Measurements from ENCODE around the gene ZNF821. TPM values are rescaled to one million over a fixed set of nuclear protein-coding genes. Genes with fewer than 3 reads are reported as not detected.
"Not testable (repeated sequence)": the region's sequence is repeated elsewhere in the genome, so short reads cannot be mapped to it uniquely, and the experiment has no call there.

The ZNF821 gene
- total and polyA plus RNA-seq, 2 donors, result 7.8 to 9.4 TPM

DNA sequence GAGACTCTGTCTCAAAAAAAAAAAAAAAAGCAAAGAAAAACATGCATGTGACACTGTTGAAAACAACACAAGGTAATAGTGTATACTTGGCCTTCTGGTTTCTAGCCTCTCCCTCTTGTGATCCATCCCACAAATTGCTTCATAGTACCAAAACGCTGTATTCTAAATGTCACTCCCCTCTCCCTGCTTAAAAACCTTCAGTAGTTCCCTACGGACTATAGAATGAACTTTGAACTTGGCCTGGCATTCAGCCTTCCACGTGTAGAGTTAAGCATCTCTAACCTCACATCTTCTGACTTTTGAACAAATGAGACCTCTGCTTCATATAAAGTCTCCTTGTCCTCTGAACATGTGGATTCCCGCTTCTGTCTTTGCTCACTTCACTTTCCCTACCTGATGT is 5.1 kb downstream of the ZNF821 start:
- DNase-seq (ENCODE audit: low read depth in 6 of 9, low spot score in 9 of 9), result no peak
- WGBS, result 81% methylated on average over 4 of the region's 4 CpGs
- Histone ChIP-seq H3K27ac (ENCODE audit: low read depth in 1 of 2, low read length in 1 of 2) (no peak overlapping the region), H3K4me1 (ENCODE audit: control insufficient read depth in 2 of 2, insufficient read depth in 2 of 2, low read length in 2 of 2) (peaks cover 14 to 28% of the 10 kb centered on the region in 2 donors), H3K4me3 (ENCODE audit: low read length in 2 of 2) (no peak overlapping the region), H3K36me3 (ENCODE audit: control insufficient read depth in 2 of 2, insufficient read depth in 2 of 2, low read length in 1 of 2) (peaks cover 0 to 7% of the 10 kb centered on the region in 2 donors), H3K27me3 (ENCODE audit: control insufficient read depth in 2 of 2, insufficient read depth in 1 of 2, low read length in 1 of 2) (peaks cover 9 to 15% of the 10 kb centered on the region in 2 donors), H3K9me3 (ENCODE audit: control insufficient read depth in 2 of 2, insufficient read depth in 1 of 2, low read length in 1 of 2) (no peaks in the 10 kb centered on the region)

DNA sequence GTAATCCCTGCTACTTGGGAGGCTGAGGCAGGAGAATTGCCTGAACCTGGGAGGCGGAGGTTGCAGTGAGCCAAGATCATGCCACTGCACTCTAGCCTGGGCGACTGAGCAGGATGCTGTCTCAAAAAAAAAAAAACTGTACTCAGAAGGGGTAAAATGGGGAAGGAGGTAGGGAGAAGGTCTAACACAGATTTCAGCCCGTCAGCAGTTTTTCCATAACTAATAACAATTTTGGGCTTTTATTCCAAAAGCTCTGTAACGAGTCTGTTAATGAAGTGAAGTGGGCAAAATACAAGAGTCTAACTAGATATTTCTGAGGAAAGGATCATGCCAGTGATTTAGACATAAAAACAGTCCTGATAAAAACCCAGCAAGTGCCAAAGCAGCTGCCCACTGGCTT is 10.8 kb downstream of the ZNF821 start:
- H3K4me1 ChIP-seq (ENCODE audit: control insufficient read depth in 2 of 2, insufficient read depth in 2 of 2, low read length in 2 of 2), result peaks cover 0 to 11% of the 10 kb centered on the region in 2 donors
- H3K27me3 ChIP-seq (ENCODE audit: control insufficient read depth in 2 of 2, insufficient read depth in 1 of 2, low read length in 1 of 2), result no peaks in the 10 kb centered on the region
- 93% methylated on average over 4 of the region's 4 CpGs for WGBS
- no peaks in the 10 kb centered on the region for H3K36me3 ChIP-seq (ENCODE audit: control insufficient read depth in 2 of 2, insufficient read depth in 2 of 2, low read length in 1 of 2)
- H3K4me3 ChIP-seq (ENCODE audit: low read length in 2 of 2), result no peak overlapping the region
- H3K9me3 ChIP-seq (ENCODE audit: control insufficient read depth in 2 of 2, insufficient read depth in 1 of 2, low read length in 1 of 2), result no peaks in the 10 kb centered on the region
- no peak overlapping the region for H3K27ac ChIP-seq (ENCODE audit: low read depth in 1 of 2, low read length in 1 of 2)
- DNase-seq (ENCODE audit: low read depth in 6 of 9, low spot score in 9 of 9), result no peak

DNA sequence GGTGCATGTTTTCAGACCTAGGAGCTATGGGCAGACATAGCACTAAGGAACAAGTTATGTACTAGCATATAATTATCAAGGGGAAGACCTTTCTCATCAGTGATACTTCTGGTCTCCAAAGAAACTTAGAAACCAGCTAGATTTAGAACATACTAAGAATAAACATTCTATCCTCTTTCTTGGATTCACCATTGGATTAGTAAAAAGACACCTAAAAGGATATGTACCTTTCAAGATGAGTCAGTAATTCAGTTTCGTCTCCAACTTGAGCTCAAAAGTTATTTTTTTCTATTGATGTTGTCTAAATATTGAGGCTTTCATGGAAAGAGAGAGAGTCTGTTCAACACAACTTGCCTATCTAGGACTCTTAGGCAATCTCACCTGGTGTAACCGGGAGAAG is 13.2 kb downstream of the ZNF821 start:
- 98% methylated on average over 2 of the region's 2 CpGs for WGBS
- Histone ChIP-seq H3K27ac (ENCODE audit: low read depth in 1 of 2, low read length in 1 of 2) (no peak overlapping the region), H3K36me3 (ENCODE audit: control insufficient read depth in 2 of 2, insufficient read depth in 2 of 2, low read length in 1 of 2) (no peaks in the 10 kb centered on the region), H3K27me3 (ENCODE audit: control insufficient read depth in 2 of 2, insufficient read depth in 1 of 2, low read length in 1 of 2) (no peaks in the 10 kb centered on the region), H3K9me3 (ENCODE audit: control insufficient read depth in 2 of 2, insufficient read depth in 1 of 2, low read length in 1 of 2) (no peaks in the 10 kb centered on the region), H3K4me1 (ENCODE audit: control insufficient read depth in 2 of 2, insufficient read depth in 2 of 2, low read length in 2 of 2) (peaks cover 0 to 11% of the 10 kb centered on the region in 2 donors), H3K4me3 (ENCODE audit: low read length in 2 of 2) (no peak overlapping the region)
- DNase-seq (ENCODE audit: low read depth in 6 of 9, low spot score in 9 of 9), result no peak

DNA sequence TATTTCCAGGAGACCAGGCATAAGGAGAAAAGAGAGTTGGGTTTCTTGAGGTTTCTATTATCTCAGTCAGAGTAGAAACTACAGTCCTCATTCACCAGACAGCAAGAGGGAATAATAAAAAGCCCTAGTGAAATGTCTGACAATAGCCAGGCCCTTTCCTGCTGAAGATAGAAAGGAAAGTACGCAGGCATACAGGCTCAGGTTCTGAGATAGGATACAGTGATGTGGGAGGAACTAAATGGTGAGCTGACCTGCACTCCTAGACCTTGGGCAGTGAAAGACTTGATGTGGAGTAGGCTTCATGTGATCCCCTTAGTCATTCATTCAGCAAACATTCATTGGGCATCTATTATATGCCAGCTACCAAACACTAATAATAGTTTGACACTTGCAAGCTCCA is 14.9 kb downstream of the ZNF821 start:
- DNase-seq (ENCODE audit: low read depth in 6 of 9, low spot score in 9 of 9), result no peak
- H3K27ac ChIP-seq (ENCODE audit: low read depth in 1 of 2, low read length in 1 of 2), result no peak overlapping the region
- no peak overlapping the region for H3K4me3 ChIP-seq (ENCODE audit: low read length in 2 of 2)
- peaks cover 0 to 11% of the 10 kb centered on the region in 2 donors for H3K4me1 ChIP-seq (ENCODE audit: control insufficient read depth in 2 of 2, insufficient read depth in 2 of 2, low read length in 2 of 2)
- no peaks in the 10 kb centered on the region for H3K9me3 ChIP-seq (ENCODE audit: control insufficient read depth in 2 of 2, insufficient read depth in 1 of 2, low read length in 1 of 2)
- WGBS, result 100% methylated on average over 1 of the region's 1 CpG
- H3K27me3 ChIP-seq (ENCODE audit: control insufficient read depth in 2 of 2, insufficient read depth in 1 of 2, low read length in 1 of 2), result no peaks in the 10 kb centered on the region
- peaks cover 4 to 5% of the 10 kb centered on the region in 2 donors for H3K36me3 ChIP-seq (ENCODE audit: control insufficient read depth in 2 of 2, insufficient read depth in 2 of 2, low read length in 1 of 2)

DNA sequence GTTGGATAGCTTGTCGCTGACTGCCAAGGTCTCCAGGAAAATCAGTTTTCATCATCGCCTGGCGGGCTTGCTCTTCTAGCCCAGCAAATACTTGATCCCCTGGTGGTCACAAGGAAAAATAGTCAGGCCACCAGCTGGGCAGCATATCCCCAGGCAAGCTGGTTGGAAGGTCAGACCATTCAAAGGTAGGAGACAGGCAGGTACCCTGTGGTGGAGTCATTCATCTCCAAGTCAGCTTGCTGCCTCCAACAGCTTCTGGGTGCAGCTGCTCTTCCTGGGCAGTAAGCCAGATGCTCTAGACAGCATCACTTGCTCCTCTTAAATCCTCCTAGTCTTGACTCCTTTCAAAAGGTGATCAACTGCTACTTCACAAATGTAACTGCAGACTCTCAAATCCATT is 16.0 kb downstream of the ZNF821 start:
- peaks cover 0 to 6% of the 10 kb centered on the region in 2 donors for H3K4me1 ChIP-seq (ENCODE audit: control insufficient read depth in 2 of 2, insufficient read depth in 2 of 2, low read length in 2 of 2)
- H3K36me3 ChIP-seq (ENCODE audit: control insufficient read depth in 2 of 2, insufficient read depth in 2 of 2, low read length in 1 of 2), result peaks cover 5 to 12% of the 10 kb centered on the region in 2 donors
- no peak for DNase-seq (ENCODE audit: low read depth in 6 of 9, low spot score in 9 of 9)
- H3K4me3 ChIP-seq (ENCODE audit: low read length in 2 of 2), result no peak overlapping the region
- H3K9me3 ChIP-seq (ENCODE audit: control insufficient read depth in 2 of 2, insufficient read depth in 1 of 2, low read length in 1 of 2), result no peaks in the 10 kb centered on the region
- H3K27ac ChIP-seq (ENCODE audit: low read depth in 1 of 2, low read length in 1 of 2), result no peak overlapping the region
- 99% methylated on average over 3 of the region's 3 CpGs for WGBS
- no peaks in the 10 kb centered on the region for H3K27me3 ChIP-seq (ENCODE audit: control insufficient read depth in 2 of 2, insufficient read depth in 1 of 2, low read length in 1 of 2)

DNA sequence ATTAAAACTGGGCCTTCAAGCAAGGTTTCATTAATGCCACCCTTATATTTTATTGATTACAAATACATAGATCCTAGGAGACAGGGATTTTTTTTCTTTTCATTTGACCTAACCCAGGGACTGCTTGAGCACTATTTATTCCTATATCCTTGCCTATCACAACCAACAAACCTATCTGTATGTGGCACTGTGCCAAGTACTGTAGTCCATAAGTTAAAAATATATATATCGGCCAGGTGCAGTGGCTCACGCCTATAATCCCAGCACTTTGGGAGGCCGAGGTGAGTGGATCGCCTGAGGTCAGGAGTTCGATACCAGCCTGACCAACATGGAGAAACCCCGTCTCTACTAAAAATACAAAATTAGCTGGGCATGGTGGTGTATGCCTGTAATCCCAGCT is 16.8 kb downstream of the ZNF821 start:
- H3K9me3 ChIP-seq (ENCODE audit: control insufficient read depth in 2 of 2, insufficient read depth in 1 of 2, low read length in 1 of 2); H3K27me3 ChIP-seq (ENCODE audit: control insufficient read depth in 2 of 2, insufficient read depth in 1 of 2, low read length in 1 of 2); H3K4me3 ChIP-seq (ENCODE audit: low read length in 2 of 2); DNase-seq (ENCODE audit: low read depth in 6 of 9, low spot score in 9 of 9); H3K27ac ChIP-seq (ENCODE audit: low read depth in 1 of 2, low read length in 1 of 2); H3K4me1 ChIP-seq (ENCODE audit: control insufficient read depth in 2 of 2, insufficient read depth in 2 of 2, low read length in 2 of 2): not testable (repeated sequence)
- H3K36me3 ChIP-seq (ENCODE audit: control insufficient read depth in 2 of 2, insufficient read depth in 2 of 2, low read length in 1 of 2), result peaks cover 5 to 15% of the 10 kb centered on the region in 2 donors
- WGBS, result 93% methylated on average over 6 of the region's 6 CpGs

DNA sequence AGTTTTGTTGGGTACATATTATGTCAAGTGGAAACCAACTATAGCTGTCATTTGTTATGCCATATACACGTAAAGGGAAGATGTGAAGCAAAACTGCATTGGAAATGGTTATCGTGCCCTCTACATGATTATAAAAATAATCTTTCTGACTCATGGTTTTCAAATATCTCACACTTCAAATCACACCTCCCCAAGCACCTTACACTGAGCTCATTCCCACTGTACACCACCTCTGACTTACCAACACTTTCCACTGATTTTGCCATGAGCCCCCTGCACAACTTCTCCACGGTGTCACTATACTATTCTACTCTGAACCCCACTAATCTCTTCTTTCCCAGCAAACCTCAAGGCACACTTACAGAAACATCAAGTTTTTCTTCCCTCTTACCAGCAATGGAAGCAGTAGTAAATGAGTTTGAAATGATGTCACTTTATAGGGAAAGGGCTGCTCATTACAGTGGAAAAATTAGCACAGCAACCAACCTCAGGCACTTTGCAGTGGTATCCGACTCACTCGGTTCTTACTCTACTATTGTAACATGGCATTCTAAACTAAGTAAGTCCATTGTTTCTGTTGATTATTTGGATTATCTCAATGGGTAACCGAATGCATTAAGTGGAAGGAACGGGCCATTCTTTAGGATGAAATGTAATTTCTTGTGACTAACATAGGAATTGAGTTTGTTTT is 18.7 kb downstream of the ZNF821 start:
- no peaks in the 10 kb centered on the region for H3K9me3 ChIP-seq (ENCODE audit: control insufficient read depth in 2 of 2, insufficient read depth in 1 of 2, low read length in 1 of 2)
- H3K27me3 ChIP-seq (ENCODE audit: control insufficient read depth in 2 of 2, insufficient read depth in 1 of 2, low read length in 1 of 2), result no peaks in the 10 kb centered on the region
- H3K4me1 ChIP-seq (ENCODE audit: control insufficient read depth in 2 of 2, insufficient read depth in 2 of 2, low read length in 2 of 2), result no peaks in the 10 kb centered on the region
- H3K36me3 ChIP-seq (ENCODE audit: control insufficient read depth in 2 of 2, insufficient read depth in 2 of 2, low read length in 1 of 2), result peaks cover 15 to 18% of the 10 kb centered on the region in 2 donors
- H3K27ac ChIP-seq (ENCODE audit: low read depth in 1 of 2, low read length in 1 of 2), result no peak overlapping the region
- 88% methylated on average over 7 of the region's 7 CpGs for WGBS
- H3K4me3 ChIP-seq (ENCODE audit: low read length in 2 of 2), result no peak overlapping the region
- no peak for DNase-seq (ENCODE audit: low read depth in 6 of 9, low spot score in 9 of 9)

DNA sequence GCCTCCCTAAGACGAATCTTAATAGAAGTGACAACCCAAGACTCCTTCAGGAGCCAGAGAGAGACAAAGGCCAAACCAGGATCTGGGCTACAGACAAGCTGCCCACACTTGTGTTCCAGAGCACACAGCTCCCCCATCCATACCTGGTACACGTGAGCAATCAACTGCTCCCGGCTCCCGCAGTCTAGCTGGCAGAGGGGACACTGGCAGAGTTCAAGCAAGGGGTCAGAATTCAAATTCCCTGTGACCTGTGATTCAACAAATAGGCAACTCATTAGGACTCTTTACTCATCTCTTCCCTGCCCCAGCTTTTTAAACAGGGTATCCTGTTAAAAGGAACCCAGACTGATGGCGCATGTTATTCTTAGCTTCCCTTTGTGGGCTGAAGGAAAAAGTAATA is 20.0 kb downstream of the ZNF821 start:
- Histone ChIP-seq H3K36me3 (ENCODE audit: control insufficient read depth in 2 of 2, insufficient read depth in 2 of 2, low read length in 1 of 2) (peaks cover 23 to 29% of the 10 kb centered on the region in 2 donors), H3K4me1 (ENCODE audit: control insufficient read depth in 2 of 2, insufficient read depth in 2 of 2, low read length in 2 of 2) (no peaks in the 10 kb centered on the region), H3K9me3 (ENCODE audit: control insufficient read depth in 2 of 2, insufficient read depth in 1 of 2, low read length in 1 of 2) (no peaks in the 10 kb centered on the region), H3K4me3 (ENCODE audit: low read length in 2 of 2) (no peak overlapping the region), H3K27me3 (ENCODE audit: control insufficient read depth in 2 of 2, insufficient read depth in 1 of 2, low read length in 1 of 2) (no peaks in the 10 kb centered on the region), H3K27ac (ENCODE audit: low read depth in 1 of 2, low read length in 1 of 2) (no peak overlapping the region)
- DNase-seq (ENCODE audit: low read depth in 6 of 9, low spot score in 9 of 9), result no peak
- WGBS, result 97% methylated on average over 5 of the region's 5 CpGs

DNA sequence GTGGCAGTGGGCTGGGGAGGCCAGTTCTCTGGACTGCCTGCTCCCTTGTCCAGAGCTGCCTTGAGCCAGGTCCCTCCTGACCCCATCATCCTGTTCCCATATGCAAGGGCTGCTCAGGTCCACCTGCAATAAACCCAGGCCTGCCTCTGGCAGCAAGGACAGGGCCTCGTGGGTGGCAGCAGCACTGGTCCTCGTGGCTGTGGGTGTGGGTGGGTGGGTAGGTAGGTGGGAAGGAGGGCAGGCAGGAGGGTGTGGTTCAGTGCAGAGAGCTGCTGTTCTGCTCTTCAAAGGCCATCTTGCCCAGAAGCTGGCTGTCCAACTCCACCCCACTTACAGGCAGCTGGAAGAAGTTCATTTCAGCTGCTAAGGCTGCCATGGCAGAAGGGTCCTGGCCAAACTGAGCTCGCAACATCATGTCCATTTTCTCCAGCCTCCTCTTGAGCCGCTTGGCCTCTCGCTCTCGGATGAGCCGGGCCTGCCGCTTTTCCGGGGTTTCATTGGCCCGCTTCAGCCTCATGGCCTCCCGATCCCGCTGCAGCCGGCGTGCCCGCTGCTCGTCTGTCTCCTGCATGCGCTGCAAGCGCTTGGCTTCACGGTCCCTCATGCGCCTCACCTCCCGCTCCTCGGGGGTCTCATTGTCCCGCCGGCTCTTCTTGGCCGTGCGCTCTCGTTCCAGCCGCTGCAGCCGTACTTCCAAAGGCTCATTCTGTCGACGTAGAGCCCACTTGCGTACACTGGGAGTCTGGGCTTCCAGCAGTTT is 24.0 kb downstream of the ZNF821 start:
- Histone ChIP-seq H3K36me3 (ENCODE audit: control insufficient read depth in 2 of 2, insufficient read depth in 2 of 2, low read length in 1 of 2) (peaks cover 27 to 51% of the 10 kb centered on the region in 2 donors), H3K27ac (ENCODE audit: low read depth in 1 of 2, low read length in 1 of 2) (no peak overlapping the region), H3K4me3 (ENCODE audit: low read length in 2 of 2) (no peak overlapping the region), H3K4me1 (ENCODE audit: control insufficient read depth in 2 of 2, insufficient read depth in 2 of 2, low read length in 2 of 2) (peaks cover 0 to 18% of the 10 kb centered on the region in 2 donors), H3K27me3 (ENCODE audit: control insufficient read depth in 2 of 2, insufficient read depth in 1 of 2, low read length in 1 of 2) (no peaks in the 10 kb centered on the region), H3K9me3 (ENCODE audit: control insufficient read depth in 2 of 2, insufficient read depth in 1 of 2, low read length in 1 of 2) (no peaks in the 10 kb centered on the region)
- 97% methylated on average over 32 of the region's 32 CpGs for WGBS
- no peak for DNase-seq (ENCODE audit: low read depth in 6 of 9, low spot score in 9 of 9)
